GM19239 (cell line): ENCODE measurements around the gene POP5.
"Not testable (repeated sequence)": the region's sequence is repeated elsewhere in the genome, so short reads cannot be mapped to it uniquely, and the experiment has no call there.

Experiments
- DNase-seq: peaks from one replicate; pipeline ENCODE4 v3.0.0; 2011; ENCODE audit warnings: low spot score; ENCODE audit not compliant: insufficient read length
- FAIRE-seq: peaks from 2 replicates; lab custom pipeline; 2011; peaks lifted over from hg19 to GRCh38; lab: Jason Lieb, UNC

Gene POP5, protein sequence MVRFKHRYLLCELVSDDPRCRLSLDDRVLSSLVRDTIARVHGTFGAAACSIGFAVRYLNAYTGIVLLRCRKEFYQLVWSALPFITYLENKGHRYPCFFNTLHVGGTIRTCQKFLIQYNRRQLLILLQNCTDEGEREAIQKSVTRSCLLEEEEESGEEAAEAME

DNA sequence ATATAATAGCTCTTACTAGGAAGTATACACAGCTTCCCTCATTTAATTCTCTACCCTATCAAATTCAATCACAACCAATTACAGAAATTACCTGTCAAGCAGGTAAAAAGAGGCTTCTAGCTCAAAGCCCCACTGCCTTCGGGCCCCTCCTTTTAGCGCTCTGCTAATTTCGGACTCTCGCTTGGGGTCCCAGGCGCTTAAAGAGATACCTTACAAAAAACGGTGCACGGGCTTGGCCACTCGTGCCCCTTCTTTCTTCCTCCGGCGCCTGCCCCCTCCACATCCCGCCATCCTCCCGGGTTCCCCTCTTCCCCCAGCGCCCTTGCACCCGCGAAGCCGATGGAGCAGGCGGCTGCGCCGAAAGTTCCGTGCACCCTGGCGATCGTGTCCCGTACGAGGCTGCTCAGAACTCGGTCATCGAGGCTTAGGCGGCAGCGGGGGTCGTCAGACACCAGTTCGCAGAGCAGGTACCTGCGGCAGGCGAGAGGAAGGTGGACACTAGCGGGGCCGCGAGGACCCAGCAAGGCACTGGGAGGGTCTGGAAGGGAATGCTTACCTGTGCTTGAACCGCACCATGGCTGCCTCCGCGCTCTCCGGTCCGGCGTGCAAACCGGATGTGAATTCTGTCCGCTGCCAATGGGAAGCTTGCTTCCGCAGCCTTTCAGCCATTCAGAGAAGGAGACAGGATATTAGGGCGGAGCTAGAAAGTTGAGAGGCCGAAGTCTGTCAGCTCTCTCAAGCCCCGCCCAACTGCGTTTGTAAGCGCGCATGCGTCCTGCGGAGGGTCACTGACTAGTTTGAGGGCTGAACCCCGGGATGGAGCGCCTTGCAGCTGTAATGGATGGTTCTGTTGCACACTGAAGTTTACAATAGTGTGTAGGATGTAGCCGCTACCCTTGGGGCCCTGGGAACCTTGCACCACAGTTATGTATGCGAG lies at the start of gene POP5:
POP5 (minus strand) TSS at position 616 of the 937 bp plus-strand sequence; CDS start at position 576, 40 bp downstream.
- FAIRE-seq, result peak; percentile 98

DNA sequence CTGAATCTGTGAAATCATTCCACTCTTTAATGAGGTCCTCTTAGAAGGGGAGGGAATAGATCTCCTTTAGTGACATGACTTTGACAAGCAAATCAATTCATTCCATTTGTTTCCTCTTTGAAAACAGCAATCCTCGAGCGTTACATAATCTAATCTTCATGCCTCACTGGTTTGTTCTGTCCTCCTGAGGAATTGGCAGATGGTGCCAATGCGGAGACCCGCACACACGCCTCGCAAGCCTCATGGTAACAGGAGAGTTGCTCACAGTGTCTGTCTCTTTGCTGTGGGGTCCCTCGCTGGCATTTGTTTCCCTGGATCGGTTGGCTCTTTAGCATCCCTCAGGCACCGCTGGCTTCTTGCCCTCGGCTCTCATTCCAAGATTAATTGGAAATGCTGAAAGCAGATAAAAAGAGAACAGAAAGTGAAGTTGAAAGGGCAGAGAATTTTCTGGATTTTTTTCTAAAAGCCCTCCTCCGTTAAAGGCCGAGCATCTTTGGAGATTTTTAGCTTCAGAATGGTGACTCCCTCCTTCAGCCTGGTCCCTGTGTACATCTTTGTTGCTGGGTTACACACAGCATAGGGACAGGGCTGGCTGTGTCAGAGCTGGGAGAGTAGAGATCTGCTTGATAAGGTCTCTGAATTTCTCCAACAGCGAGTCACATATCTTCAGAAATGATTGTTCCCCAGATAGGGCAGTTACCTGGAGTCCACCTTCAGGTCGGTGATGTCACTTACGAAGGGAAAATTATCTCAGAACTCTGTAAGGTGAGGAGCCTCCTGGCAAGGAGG lies 49.1 kb upstream of the POP5 start:
- DNase-seq (no peak), FAIRE-seq (no peak)

More for the DNA sequence above, at the start of gene POP5:
- DNase-seq, result peak; percentile 89

- FAIRE-seq (no peak), DNase-seq (no peak)
Measured at GRCh38 chr12:120628919-120629318, 47.7 kb upstream of the POP5 start.

DNA sequence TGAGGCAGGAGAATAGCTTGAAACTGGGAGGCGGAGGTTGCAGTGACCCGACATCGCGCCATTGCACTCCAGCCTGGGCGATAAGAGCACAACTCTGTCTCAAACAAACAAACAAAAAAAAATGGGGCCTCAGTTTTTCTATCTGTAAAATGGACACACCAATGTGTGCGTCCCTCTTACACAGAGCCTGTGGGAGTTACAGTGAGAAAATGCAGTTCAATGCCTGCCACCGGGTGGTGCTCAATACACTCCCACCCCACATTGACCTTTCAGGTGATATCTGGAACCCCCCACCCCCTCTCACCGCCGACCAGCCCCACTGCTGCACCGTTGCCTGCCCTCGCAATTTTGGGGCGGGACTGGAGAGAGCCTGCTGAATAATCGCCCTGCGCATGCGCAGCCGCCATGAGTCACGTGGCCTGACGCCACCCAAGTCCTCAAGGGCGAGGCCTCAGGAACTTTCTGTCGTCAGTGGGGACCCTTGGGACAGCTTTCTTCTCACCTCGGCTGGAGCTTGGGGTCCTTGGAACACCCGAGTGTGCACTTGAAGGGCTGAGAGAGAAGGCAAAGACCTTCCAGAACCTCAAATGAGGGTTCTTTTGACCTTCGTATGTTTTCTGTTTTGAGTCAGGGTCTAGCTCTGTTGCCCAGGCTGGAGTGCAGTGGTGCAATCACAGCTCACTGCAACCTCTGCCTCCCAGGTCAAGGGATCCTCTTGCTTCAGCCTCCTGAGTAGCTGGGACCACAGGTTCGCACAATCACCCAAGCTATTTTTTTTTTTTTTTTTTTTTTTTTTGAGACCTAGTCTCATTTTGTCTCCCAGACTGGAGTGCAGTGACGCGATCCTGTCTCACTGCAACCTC lies 44.6 kb upstream of the POP5 start:
- FAIRE-seq (no peak), DNase-seq (no peak)

GRCh38 chr12:120620624-120621023 lies 39.4 kb upstream of the POP5 start:
- DNase-seq (no peak), FAIRE-seq (no peak)

DNA sequence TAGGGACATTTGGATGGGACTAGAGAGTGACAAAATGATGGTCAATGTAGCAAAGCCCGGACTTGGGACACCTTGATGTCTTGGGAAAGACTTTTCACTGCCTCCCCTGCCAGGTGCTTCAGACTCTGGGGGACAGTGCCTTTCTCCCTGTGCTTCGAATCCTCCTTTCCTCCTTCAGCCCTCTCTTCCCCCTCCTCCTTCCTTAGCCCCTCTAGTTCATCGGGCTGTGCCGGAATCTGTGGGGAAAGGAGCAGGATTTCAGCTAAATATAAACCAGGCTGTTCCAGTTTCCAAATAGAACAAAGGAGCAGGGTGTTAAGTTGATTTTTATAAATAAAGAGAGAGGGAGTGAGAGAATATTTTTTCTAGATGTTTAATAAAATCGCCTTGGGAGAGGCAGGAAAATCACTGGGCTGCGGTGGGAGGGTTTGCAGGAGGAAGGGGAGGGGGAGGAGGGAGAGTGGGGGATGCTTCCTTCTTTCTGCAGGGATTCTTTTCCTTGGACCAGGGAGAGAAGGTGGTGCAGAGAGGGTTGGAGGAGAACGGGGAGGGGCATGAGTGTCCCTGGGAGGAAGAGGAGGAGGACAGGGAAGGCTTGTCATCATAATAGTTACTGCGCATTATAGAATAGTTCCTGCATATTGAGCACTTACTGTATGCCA lies 37.9 kb upstream of the POP5 start:
- FAIRE-seq (no peak), DNase-seq (no peak)

- not testable (repeated sequence) for FAIRE-seq, DNase-seq
Measured at GRCh38 chr12:120617767-120618166, 36.6 kb upstream of the POP5 start.

DNA sequence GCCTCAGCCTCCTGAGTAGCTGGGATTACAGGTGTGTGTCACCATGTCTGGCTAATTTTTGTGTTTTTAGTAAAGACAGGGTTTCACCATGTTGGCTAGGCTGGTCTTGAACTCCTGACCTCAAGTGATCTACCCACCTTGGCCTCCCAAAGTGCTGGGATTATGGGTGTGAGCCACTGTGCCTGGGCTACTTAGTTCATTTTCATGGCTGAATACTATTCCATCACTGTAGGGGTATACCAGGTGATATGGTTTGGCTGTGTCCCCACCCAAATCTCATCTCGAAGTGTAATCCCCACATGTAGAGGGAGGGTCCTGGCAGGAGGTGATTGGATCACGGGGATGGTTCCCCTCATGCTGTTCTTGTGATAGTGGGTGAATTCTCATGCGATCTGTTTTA lies 36.0 kb upstream of the POP5 start:
- not testable (repeated sequence) for FAIRE-seq, DNase-seq

GRCh38 chr12:120614848-120615247 lies 33.6 kb upstream of the POP5 start:
- FAIRE-seq, result no peak
- no peak for DNase-seq

GRCh38 chr12:120611534-120611933 lies 30.3 kb upstream of the POP5 start:
- DNase-seq, FAIRE-seq: not testable (repeated sequence)

DNA sequence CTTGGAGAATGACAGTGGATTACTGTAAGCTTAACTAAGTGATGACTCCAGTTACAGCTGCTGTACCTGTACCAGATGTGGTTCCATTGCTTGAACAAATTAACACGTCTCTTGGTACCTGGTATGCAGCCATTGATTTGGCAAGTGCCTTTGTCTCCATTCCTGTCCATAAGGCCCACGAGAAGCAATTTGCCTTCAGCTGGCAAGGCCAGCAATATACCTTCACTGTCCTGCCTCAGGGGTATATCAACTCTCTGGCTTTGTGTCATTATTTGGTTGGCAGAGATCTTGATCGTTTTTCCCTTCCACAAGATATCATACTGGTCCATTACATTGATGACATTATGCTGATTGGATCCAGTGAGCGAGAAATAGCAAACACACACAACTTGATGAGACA lies 29.4 kb upstream of the POP5 start:
- DNase-seq, result no peak
- FAIRE-seq, result no peak

DNA sequence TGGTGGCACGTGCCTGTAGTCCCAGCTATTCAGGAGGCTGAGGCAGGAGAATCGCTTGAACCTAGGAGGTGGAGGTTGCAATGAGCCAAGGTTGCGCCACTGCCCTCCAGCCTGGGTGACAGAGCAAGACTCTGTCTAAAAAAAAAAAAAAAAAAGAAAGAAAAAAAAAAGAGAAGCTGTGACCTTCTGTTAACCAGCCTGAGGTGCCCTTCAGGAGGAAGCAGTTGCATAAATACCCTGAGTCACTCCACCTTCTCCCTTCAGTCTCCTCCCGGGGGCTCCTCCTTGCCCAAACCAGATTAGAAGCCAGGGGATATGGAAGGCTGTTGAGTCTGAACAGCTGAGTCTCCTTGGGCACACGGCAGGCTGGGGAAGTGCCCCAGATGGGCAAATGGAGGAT lies 21.2 kb upstream of the POP5 start:
- not testable (repeated sequence) for FAIRE-seq, DNase-seq

DNA sequence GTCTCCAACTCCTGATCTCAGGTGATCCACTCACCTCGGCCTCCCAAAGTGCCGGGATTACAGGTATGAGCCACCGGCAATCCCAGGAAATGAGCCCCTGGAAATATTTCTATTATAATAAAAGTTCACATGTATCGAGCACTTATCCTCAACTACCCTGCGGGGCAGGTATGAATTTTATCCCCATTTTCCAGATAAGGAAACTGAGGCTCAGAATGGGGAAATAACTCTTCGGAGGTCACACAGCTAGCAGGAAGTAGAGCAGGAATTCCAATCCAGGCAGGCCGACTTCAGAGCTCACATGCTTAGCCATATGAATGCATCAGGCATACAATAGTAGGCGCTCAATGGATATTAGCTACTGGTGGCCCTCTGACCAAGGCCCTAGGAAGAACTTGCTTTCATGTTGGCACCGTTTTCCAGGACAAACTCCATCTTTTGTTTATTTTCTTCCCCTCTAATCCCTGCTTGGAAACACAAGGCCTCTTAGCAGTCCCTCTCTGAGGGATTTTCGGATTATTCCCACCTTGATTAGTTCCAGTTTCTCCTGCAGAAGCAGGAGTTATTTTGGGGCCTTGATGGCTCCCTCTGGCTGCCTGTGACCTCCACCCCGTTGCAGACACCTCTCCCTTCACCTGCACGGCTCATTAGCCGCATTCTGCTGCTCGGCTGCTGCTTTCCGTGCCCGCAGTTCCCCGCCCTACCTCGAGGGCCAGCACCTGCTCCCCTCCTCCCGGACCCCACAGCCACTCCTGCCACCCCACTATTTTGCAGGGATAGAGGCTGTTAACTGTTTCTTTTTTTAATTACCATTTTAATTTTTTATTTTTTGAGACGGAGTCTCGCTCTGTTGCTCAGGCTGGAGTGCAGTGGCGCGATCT lies 18.7 kb upstream of the POP5 start:
- DNase-seq, result no peak
- no peak for FAIRE-seq

DNA sequence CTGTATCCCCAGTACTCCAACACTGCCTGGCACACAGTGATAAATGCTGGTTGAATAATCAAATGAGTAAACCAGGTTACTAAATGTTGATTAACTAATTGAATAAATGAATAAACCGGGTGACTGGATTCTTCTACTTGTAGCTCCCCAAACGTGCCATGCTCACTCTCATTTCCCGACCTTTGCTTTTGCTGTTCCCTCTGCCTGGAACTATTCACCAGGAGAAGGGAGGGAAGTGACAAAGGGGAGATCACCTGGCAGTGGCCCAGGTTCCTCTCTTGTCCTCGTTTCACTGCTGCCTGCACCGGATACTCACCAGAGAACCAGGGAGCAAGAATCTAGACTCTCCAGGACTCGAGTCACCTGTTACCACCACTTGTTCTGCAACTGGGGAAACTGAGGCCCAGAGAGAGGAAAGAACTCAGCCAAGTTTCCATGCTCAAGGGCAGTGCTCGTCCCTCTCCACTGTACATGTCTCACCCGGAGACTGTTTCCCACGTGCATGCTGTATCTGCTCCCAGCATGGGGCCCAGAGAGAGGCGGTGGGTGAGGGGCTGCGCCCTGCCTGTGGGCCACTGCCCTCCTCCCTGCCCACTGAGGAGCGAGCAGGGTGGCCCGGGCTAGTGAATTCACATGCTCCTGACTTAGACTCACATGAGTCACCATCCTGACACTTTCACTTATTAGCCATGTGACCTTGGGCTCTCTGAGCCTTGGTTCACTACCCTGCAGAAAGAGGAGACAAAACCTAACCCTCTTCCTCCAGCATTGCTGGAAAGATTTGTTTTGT lies 17.7 kb upstream of the POP5 start:
- DNase-seq, result no peak

DNA sequence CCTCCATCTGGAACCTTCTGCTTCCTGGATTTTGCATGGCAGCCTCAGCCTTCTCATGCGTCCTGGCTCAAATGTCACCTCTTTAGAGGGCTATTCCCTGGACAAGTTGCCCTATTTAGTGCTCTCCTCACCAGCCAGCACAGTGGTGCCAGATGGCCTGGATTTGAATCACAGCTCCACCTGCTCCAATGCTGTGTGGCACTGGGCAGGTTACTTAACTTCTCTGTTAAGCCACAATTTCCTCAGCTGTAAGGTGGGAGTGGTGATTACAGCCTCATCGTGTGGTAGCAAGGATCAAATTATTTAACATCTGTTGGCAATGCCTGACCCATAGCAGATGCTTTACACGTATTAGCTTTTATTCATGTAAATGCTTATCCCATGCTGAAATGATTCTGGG lies 16.7 kb upstream of the POP5 start:
- DNase-seq, result no peak

More for the DNA sequence above, 17.7 kb upstream of the POP5 start:
- FAIRE-seq, result no peak

DNA sequence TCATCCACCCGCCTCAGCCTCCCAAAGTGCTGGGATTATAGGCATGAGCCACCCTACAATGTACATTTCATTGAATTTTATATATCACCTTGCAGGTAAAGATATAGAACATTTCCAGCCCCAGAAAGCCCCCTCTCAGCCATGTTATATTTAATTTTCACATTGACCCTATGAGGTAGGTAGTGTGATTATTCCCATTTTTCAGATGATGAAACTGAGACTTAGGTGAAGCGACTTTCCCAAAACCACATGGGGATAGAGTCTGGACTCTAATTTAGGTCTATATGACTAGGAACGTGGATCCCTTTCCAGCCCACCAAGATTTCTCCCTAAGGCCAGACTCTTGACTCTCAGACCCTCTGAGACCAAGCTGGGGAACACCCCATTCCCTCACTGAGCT lies 15.7 kb upstream of the POP5 start:
- no peak for DNase-seq
- no peak for FAIRE-seq

More for the DNA sequence above, 16.7 kb upstream of the POP5 start:
- no peak for FAIRE-seq
